NCI-H2081 treated with DMSO at 0.1 percent for 48 hours (cell line): ENCODE results near the gene PLEKHM3.
"Not testable (repeated sequence)": the region's sequence is repeated elsewhere in the genome, so short reads cannot be mapped to it uniquely, and the experiment has no call there.

Experiments used
- DNase-seq: peaks from one replicate; lab custom pipeline; 2025; lab: John Stamatoyannopoulos, UW

PLEKHM3 gene

DNA sequence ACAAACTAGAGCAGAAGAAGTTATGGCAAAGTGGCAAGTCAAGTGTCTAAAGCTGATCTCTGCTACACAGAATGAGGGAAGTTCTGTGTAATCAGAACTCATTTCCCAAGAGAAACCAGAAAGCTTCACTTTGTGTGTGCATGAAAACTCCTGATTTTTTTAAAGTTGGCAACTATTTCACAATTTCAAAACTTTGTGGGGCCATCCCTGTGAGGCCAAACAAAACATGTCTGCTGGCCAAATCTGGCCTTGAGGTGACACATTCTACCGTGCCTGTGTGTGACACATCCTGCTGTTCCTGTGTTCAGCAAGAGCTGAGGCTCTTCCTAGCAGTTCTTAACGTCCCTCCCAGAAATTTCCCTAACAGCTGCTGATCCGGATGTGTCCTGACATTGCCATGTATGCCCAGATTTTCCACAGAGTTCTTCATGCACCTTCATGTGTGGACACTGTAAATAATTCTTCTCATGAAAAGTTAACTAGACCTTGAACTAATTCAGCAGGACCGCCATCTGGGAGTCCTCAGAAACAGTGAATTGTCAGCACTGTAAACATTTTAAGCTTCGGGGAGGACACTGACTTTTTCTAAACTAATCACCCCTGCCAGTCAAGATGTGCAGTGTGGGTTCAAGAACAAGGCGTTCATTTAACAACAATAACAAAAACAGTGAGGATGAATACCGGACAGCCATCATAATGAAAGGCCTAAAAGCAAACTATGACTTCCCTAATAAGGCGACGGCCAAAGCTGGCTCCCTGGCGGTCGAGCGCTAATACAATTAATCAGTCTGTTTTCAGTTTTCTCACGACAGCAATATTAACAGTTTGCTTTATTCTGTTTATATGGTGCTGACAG, 99.0 kb downstream of the PLEKHM3 start:
- no peak for DNase-seq

DNA sequence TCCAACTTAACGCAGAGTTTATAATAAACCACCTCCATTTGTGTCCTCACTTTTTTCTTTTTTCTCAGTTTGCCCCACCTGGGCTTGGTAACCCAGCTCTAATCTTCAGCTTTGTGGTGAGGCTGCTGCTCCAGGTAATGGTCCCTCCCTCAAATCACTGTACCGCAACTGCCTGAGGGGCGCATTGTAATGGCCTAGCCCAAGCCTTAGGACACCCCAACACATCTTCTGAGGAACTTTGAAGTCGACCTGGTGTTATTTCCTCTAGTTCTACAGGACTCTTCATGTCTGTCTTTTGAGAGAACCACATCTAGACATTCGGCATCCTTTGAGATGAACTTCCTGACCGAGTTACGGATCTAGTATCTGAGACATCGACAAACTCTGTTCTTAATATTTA, 99.7 kb downstream of the PLEKHM3 start:
- no peak for DNase-seq

- DNase-seq: no peak
These were observed 103.7 kb downstream of the PLEKHM3 start for GRCh38 chr2:207921606-207922005.

- DNase-seq: no peak
These were observed 104.6 kb downstream of the PLEKHM3 start for GRCh38 chr2:207920721-207921120.

GRCh38 chr2:207920321-207920720, 105.0 kb downstream of the PLEKHM3 start:
- no peak for DNase-seq

DNA sequence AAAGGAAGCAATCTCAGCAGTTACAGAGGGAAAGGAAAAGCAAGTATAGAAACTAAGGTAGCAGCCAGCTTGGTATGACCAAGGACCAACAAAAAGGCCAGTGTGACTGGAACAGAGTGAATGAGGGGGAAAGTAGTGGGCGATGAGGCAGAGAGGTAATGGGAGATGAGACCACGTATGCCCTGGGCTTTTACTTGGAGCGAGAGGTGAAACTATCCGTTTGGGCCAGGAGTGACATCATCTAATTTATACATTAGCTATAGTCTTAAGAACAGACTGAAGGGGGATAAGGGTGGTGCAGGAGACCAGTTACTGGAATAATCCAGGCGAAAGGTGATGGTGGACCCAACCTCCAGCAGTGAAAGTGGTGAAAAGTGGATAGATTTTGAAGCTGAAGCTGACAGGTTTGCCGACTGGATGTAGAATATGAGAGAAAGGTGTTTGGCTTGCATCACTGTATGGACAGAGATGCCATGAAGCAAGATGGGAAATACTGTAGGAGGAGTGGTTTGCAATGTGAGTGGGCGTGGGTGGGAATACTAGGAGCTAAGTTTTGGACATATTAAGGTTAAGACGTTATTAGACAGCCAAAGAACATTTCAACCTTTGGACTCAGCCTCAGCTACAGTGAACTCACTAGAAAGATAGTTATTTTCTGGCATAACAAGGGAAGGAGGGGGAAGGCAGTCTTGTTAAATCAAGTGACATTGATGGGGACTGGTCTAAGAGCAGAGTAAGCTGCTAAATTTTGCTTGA, 106.0 kb downstream of the PLEKHM3 start:
- DNase-seq: no peak

GRCh38 chr2:207914716-207915115, 110.6 kb downstream of the PLEKHM3 start:
- no peak for DNase-seq

- no peak for DNase-seq
These were observed 111.5 kb downstream of the PLEKHM3 start for GRCh38 chr2:207913772-207914358.

DNA sequence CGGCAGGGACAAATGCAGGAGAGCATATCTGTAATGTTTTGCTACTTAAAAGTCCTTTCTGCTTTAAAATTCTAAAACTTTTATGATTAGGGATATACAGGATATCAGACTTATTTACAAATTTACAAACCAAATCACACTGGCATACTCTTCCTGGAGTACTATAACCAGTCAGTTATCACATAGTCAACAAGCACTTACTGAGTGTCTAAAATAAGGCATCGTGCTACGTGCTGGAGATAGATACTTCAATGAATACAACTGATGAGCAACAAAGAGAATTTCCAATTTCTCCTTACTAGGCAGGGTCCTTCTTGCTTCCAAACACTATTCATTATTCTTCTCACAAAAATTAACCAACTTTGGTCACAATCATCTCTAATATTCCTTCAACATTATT, 113.5 kb downstream of the PLEKHM3 start:
- DNase-seq: no peak

DNA sequence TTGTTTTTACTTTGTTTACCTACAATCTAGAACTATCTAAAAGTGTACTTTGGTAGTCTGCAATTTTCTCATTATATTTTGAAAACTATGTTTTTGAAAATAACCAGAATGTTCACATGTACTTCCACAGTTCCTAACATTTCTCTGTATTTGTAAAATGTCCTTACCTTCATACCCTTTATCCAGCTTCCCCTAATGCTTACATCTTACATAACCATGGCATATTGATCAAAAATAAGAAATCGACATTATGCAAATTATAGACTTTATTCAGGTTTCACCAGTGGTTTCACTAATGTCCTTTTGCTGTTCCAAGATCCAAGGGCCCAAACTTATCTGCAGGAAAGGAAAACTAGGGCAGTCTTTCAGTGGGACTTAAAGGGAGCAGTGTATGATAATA, 114.1 kb downstream of the PLEKHM3 start:
- no peak for DNase-seq

DNA sequence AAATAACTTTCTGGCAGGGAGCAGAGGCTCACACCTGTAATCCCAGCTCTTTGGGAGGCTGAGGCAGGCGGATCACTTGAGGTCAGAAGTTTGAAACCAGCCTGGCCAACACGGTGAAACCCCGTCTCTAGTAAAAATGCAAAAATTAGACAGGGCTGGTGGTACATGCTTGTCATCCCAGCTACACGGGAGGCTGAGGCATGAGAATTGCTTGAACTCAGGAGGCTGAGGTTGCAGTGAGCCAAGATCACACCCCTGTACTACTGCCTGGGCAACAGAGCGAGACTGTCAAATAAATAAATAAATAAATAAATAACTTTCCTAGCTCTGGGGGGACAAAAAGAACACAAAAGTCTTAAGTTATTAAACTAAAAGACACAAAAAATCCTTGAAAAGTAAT, 118.8 kb downstream of the PLEKHM3 start:
- DNase-seq: not testable (repeated sequence)

GRCh38 chr2:207905546-207905945, 119.8 kb downstream of the PLEKHM3 start:
- DNase-seq: no peak

DNA sequence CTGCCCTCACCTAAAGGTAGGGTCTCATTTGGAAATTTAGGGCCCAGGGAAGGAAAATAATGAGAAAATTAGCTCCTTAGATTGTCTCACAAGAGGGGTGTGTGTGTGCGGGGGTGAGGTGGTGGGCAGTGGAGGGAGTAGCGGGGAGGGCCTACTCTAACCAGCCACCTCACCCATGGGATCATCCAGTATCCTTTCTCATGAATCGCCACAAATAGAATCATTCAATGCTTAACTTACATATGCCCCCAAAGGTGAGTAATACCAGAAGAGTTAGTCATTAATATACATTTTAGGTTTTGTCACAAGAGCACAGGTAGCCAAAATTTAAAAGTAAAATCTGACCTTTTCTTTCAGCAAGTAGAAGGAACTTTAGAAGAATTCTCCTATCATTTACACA, 122.1 kb downstream of the PLEKHM3 start:
- DNase-seq: no peak

- DNase-seq: no peak
These were observed 122.5 kb downstream of the PLEKHM3 start for GRCh38 chr2:207902821-207903220.

DNA sequence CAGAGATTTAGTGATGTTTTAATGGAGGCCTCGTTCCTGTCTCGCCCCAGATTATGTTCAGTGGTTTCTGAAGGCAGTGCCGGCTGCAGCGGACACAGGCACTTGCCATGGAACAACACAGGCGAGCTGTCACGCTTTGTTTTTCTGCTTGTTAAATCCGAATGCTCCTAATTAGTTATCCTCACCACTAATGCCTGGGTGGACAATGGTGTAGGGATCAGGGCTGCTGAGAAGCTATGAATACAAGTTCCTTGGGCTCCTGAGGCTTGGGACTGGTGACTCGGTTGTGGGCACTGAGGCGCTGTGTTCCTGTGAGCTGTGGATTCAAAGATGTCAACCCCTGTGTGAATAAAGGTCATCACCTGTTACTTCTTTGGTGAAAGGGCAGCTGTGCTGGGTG, 123.5 kb downstream of the PLEKHM3 start:
- no peak for DNase-seq

GRCh38 chr2:207901401-207901800, 123.9 kb downstream of the PLEKHM3 start:
- no peak for DNase-seq

DNA sequence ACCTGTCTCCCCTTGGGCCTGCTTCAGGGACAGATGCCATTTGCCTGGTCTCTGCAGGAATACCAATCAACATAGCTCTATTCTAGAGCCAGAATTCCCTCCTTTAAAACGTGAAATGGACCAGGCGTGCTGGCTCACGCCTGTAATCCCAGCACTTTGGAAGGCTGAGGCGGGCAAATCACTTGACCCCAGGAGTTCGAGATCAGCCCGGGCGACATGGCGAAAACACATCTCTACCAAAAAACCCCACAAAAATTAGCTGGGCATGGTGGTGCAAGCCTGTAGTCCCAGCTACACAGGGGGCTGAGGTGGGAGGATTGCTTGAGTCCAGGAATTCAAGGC, 127.0 kb downstream of the PLEKHM3 start:
- no peak for DNase-seq

- DNase-seq: no peak
These were observed 127.6 kb downstream of the PLEKHM3 start for GRCh38 chr2:207897541-207898353.

DNA sequence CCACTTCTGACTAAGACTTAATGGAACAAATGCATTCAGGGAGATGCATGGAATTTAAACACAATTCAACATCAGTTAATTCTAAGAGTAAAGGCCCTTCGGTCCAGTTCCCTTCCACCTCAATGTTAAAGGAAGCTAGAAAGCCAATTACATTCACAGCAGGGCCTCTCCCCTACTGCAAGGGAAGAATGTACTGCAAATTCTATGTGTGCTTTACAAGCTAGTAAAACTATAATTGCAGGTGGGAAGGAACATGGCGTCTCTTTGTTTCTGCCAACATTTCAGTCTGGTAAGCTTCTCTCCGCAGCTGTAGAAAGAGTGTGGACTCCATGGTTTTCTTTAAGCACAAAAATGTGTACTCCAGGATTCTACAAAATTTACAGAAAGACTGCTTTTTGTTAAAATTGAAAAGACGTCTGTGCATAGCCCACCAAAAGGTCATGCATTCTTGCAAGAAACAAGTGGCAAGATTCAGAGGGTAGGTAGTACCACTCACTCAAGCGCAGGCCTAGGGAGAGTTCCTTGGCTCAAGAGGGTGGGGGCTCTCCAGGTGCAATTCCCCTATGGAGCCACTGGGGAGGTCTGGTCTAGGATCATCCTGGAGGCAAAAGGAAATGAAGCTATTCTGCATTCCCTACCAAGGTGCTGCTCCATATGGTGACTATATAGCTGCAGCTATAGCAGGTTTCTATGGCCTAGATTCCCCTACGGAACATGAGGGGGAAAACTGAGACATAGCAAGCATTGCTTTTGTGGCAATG, 128.6 kb downstream of the PLEKHM3 start:
- DNase-seq: no peak

- no peak for DNase-seq
These were observed 130.0 kb downstream of the PLEKHM3 start for GRCh38 chr2:207895274-207895860.
